Caki2 (cell line): ENCODE measurements around the gene ROBO2. TPM values are rescaled to one million over a fixed set of nuclear protein-coding genes. Genes with fewer than 3 reads are reported as not detected.

Experiments
- DNase-seq: peaks from one replicate; pipeline ENCODE4 v3.0.0-alpha.2; 2015; ENCODE audit warnings: low read depth
- in situ Hi-C: cut with HindIII; loops from 2 replicates; pipeline ENCODE4 v1.10.0; 2016; ENCODE audit warnings: low sequenced_read_pairs, low pct_unique_long_range_greater_than_20kb, mixed read lengths
- total RNA-seq: library from RNA; depleted of rRNA; stranded (reverse); fragments of >200 nt; shearing (Covaris generic); gene quantifications from 2 replicates; pipeline ENCODE4 v1.2.3, GENCODE V29; 2014; ENCODE audit warnings: low replicate concordance

The ROBO2 gene
- total RNA-seq, 1 experiment from 2014 or later: 13.8 TPM

DNA sequence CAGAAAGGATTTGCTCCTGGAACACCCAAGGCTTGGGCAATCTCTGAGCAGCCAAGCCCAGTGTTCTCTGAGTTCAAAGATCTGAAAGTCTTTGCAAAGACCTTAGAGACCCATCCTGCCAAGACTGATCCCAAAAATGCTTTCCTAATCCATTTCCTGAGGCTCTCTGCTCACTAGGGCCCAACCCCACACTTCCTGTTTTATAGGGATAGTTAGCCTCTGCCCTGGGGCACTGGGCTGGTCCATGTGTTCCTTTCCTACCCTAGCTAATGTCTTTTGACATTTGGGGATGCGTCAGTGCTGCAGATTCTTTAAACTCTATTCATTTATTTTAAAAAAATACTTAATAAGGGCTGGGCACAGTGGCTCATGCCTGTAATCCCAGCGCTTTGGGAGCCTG is 372.7 kb downstream of the ROBO2 start:
- in situ Hi-C loops: no loop called here
- DNase-seq: no peak

DNA sequence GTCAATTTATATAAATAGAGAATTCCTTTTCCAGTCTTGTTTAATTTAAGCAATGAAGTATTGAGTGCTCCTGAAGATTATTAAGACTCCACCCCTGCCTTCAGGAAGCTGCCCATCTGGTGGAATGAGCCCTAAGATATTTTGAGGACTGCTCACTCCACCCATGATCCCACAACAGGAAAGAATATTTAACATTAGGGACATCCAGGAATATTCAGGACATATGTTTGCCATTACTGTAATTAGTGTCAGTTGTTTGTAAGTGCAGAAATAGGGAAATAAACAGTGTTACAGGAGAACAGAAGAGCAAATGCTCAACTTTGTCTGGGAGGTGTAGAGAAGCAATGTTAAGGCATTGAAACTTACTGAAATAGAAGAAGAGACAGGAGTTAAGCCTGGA is 375.0 kb downstream of the ROBO2 start:
- in situ Hi-C loops: no loop called here
- no peak for DNase-seq

GRCh38 chr3:77420336-77420735 is 380.4 kb downstream of the ROBO2 start:
- DNase-seq: no peak
- in situ Hi-C loops: no loop called here

DNA sequence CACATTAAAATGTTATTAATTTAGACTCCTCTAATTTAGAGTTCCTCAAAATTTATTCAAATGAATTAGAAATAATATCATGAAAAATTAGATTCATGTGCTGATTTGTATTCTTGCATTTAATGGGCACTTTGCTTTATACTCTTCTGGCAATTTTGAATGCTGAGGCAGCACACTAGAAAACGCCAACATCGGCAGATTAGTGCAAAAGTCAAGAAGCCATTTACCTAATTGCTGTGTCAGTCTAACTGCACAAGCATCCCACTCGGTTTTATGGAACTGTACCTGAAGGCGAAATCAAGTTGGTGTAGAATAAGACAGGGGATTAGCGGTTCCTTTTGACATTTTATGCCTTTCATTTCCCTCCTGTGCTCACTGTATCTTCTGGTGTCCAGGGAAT is 382.0 kb downstream of the ROBO2 start:
- in situ Hi-C loops: no loop called here
- no peak for DNase-seq

DNA sequence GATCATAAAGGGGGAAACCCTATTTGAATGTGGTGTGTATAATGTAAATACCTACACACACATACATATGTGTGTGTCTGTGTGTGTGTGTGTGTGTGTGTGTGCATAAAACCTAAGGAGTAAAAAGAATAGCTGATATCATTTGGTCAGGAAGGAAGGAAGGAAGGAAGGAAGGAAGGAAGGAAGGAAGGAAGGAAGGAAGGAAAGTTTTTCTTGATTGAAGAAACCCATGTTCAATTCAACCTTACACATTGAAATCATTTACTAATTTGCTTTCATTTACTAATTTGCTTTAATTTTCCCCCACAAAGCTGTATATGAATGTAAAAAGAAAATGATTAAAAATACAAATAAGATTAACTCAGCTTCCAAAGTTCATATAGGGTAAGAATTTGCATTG is 386.6 kb downstream of the ROBO2 start:
- no peak for DNase-seq
- in situ Hi-C loops: no loop called here

GRCh38 chr3:77427528-77427927 is 387.6 kb downstream of the ROBO2 start:
- in situ Hi-C loops: no loop called here
- DNase-seq: no peak

DNA sequence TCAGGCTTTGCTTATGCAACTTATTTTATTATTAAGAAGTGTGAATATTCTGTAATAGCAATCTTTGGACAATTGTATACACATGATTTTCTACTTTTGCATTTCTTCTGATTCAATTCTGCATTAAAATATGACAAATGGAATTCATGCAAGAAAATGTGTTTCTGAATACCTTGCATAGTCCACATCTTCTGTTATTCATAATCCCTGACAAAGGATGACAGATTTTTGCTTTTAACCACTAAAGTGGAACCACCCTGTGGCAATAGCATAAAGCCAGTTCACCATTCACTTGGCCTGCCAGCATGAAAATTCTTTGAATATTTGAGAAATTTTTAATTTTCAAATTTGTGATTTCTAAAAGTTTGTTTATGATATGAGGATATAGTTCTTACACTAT is 397.0 kb downstream of the ROBO2 start:
- DNase-seq: no peak

GRCh38 chr3:77446084-77446483 is 406.2 kb downstream of the ROBO2 start:
- in situ Hi-C loops: no loop called here
- DNase-seq: no peak

More for the DNA sequence above, 397.0 kb downstream of the ROBO2 start:
- in situ Hi-C loops: no loop called here

- no peak for DNase-seq
- in situ Hi-C loops: no loop called here
Measured at GRCh38 chr3:77446761-77447160, 406.9 kb downstream of the ROBO2 start.

DNA sequence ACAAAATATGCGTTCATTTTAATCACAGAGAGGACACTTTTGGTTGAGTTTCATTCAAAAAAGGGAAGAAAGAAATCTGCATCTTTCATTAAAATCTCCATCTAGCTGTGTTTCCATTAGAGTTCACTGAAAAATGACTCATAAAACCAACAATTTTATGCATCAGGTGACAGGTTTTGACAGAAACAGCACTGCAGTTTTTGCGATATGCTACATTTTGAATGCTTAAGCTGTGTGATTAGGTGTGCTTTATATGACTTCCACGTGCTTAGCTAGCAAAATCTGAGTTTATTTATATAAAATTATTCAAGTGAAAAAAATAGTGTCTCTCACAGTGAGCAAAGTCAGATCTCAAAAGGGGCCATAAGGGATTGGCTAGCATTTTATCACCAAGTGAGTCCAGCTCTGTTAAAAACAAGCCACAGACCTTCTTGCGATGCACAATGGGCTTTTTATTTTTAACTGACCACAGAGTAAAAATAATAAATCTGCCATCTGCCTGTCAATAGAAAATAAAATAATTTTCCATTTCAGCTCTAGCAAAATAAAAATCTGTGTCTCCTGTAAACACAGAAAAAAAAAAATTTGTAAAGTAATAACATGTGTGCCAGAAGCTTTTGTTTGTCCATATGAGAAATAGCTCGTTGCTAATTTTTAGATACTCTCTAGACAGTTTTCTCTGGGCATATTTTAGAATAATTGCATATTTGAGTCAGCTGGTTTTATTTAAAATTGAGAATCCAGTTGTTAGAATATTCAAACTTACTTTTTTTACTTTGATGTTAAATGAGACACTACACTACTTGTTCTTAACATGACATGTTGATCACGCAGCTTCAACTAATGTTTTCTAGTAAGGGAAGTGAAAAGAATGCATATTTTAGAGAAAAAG is 409.8 kb downstream of the ROBO2 start:
- in situ Hi-C loops: no loop called here
- DNase-seq: peak; percentile 29

- DNase-seq: no peak
- in situ Hi-C loops: no loop called here
Measured at GRCh38 chr3:77456431-77456830, 416.5 kb downstream of the ROBO2 start.

GRCh38 chr3:77456906-77457305 is 417.0 kb downstream of the ROBO2 start:
- in situ Hi-C loops: no loop called here

DNA sequence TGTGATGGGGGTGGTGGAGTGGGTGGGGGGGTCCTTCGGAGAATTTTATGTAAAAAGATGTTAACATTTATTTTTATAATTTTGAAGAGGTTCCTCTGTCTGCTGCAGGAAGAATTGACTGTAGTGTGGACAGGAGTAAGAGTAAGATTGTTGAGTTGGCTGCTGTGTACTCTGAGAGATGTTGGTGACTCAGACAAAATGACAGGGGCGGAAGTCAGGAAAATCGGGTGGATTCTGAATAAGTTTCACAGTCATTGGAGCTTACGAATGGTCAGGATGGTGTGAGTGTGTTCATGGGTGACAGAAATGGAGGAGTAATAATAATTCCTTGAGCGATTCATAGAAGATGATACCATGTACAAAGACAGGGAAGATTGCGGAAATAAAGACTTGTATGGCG is 420.0 kb downstream of the ROBO2 start:
- in situ Hi-C loops: no loop called here
- peak; percentile 14 for DNase-seq

More at GRCh38 chr3:77456906-77457305, 417.0 kb downstream of the ROBO2 start:
- DNase-seq: no peak

GRCh38 chr3:77460326-77460725 is 420.4 kb downstream of the ROBO2 start:
- DNase-seq: peak; percentile 12

DNA sequence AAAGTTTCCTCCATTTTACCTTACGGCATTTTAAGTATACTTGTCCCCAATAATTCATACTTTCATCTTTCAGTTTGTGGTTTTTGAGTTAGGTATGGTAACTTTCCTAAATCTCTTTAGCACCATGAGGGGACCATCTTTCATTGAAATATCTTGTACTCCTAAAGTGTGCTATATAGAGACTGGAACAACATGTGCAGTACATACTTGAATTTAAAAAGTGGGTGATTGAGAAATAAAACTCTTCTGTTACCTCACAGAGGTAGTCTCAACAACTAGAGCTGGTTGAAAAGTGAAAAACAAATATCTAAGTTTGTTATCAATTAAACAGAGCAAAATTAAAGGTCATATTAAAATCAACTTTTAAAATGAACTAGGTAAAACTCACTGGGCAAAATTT is 423.1 kb downstream of the ROBO2 start:
- in situ Hi-C loops: no loop called here
- DNase-seq: no peak

More at GRCh38 chr3:77460326-77460725, 420.4 kb downstream of the ROBO2 start:
- in situ Hi-C loops: no loop called here

- in situ Hi-C loops: no loop called here
- no peak for DNase-seq
Measured at GRCh38 chr3:77464111-77464688, 424.3 kb downstream of the ROBO2 start.

GRCh38 chr3:77466562-77467115 is 426.7 kb downstream of the ROBO2 start:
- in situ Hi-C loops: no loop called here
- DNase-seq: no peak

DNA sequence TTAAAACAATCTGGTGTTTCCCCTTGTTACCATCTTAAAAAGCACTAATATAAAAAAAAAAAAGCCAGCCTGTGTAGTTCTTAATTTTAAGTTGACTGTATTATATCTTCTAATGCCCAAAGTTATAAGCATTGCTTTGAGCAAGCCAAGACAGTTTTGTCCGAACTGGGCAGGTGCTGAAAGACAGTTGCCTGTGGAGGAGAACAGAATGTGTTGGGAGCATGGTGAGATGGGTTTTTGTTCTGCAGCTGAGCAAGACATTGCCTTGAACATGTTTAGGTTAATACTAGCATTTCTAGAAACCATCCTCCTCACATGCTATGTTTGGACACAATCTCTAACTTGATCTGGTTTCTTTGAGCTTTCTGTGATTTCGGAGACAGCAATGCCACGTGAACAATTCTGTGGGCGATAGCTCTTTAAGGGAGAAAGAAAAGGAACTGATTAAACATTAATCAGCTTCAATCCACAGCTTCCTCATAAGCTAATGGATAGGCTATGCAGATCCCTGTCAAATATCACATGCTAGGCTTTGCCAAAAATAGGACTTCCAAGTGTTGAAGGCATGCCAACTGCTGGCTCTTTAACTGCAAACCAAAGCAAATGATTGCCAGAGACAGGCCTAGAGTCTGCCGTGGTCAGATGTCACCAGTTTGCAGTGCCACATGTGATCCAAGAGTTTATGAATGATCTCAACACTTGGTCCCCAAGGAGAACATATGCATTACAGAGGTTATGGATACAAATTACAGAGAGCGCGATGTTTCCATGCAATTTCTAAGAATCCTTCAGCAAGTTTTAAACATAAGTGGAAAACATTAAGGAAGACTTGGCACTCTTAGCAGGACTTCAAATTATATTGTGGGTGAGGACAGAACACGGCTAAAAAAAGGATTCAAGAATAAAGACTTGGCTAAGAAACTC is 428.1 kb downstream of the ROBO2 start:
- DNase-seq: peak; percentile 67

More for the DNA sequence above, 428.1 kb downstream of the ROBO2 start:
- in situ Hi-C loops: no loop called here
